ENCODE data around the gene GSX1.
"Not testable (repeated sequence)": the region's sequence is repeated elsewhere in the genome, so short reads cannot be mapped to it uniquely, and the experiment has no call there.

The GSX1 gene

GRCh38 chr13:27797228-27797624, 4.9 kb downstream of the GSX1 start:
- no peak overlapping the region for H3K27ac ChIP-seq
- ChIA-PET POLR2A (ENCODE audit: low non-redundant PET) (no interaction called here), CTCF (interaction anchor here (0.6 to 1.5 kb wide), 5 partner anchors 9 to 435 kb away, joined by 3 to 7 read pairs (median 3); no protein-coding TSS in a partner anchor)
- peak; percentile 22 for DNase-seq (ENCODE audit: low spot score)
- TF ChIP-seq, protein P1, sequence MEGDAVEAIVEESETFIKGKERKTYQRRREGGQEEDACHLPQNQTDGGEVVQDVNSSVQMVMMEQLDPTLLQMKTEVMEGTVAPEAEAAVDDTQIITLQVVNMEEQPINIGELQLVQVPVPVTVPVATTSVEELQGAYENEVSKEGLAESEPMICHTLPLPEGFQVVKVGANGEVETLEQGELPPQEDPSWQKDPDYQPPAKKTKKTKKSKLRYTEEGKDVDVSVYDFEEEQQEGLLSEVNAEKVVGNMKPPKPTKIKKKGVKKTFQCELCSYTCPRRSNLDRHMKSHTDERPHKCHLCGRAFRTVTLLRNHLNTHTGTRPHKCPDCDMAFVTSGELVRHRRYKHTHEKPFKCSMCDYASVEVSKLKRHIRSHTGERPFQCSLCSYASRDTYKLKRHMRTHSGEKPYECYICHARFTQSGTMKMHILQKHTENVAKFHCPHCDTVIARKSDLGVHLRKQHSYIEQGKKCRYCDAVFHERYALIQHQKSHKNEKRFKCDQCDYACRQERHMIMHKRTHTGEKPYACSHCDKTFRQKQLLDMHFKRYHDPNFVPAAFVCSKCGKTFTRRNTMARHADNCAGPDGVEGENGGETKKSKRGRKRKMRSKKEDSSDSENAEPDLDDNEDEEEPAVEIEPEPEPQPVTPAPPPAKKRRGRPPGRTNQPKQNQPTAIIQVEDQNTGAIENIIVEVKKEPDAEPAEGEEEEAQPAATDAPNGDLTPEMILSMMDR (conservative IDR thresholded peaks at IDR 0.05; ENCODE audit: low read depth), result no peak

DNA sequence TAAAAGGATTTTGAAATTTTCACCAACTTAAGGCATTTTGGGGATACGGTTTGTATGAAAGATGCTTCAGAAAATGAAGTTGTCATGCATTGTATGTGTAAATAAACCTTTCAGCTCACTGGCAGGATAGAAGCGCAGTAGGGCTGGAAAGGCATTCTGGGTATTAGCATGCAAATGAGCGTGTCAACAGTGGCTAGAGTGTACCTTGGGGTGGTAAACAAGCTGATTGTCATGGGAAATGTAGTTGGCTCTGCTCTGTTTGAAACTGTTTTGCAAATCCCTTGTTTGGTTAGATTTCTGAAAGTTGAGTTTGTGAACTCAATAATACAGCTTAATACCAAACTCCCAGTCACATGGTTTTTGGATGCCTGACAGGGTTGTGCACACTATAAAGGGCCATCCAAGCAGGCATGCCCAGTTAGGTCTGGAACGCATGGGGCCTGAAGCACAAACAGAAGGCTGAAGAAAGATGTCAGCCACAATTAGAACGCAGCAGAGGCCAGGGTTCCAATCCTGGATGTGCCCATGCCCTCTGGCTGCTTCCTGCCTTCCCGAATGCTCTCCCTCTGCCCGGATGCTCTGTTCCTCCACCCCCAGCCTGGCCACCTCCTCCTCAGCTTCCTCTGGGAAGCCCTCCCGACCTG, 14.6 kb downstream of the GSX1 start:
- no peak for DNase-seq (ENCODE audit: low spot score)
- ChIA-PET POLR2A (ENCODE audit: low non-redundant PET) (no interaction called here), CTCF (interaction anchor here (0.9 to 1.2 kb wide), 3 partner anchors 9 to 22 kb away, joined by 3 read pairs; no protein-coding TSS in a partner anchor)
- no peak overlapping the region for H3K27ac ChIP-seq
- TF ChIP-seq, protein P1 (conservative IDR thresholded peaks at IDR 0.05; ENCODE audit: low read depth), result no peak

- CTCF ChIA-PET, result interaction anchor here (0.6 kb wide), 2 partner anchors 18 to 180 kb away, joined by 3 read pairs; partner anchors contain the start of gene URAD
- H3K27ac ChIP-seq, result peak overlapping the region; percentile 47
- DNase-seq (ENCODE audit: low spot score), result peak; percentile 60
- TF ChIP-seq, protein P1 (conservative IDR thresholded peaks at IDR 0.05; ENCODE audit: low read depth), result no peak
- POLR2A ChIA-PET (ENCODE audit: low non-redundant PET), result no interaction called here
Observed at GRCh38 chr13:27808851-27809550, 16.7 kb downstream of the GSX1 start.

- ChIA-PET POLR2A (ENCODE audit: low non-redundant PET) (no interaction called here), CTCF (interaction anchor here (0.6 kb wide), 1 partner anchor 11 kb away, joined by 3 read pairs; no protein-coding TSS in a partner anchor)
- H3K27ac ChIP-seq, result no peak overlapping the region
- TF ChIP-seq, protein P1 (conservative IDR thresholded peaks at IDR 0.05; ENCODE audit: low read depth), result no peak
- DNase-seq (ENCODE audit: low spot score), result no peak
Observed at GRCh38 chr13:27810009-27810408, 17.7 kb downstream of the GSX1 start.

DNA sequence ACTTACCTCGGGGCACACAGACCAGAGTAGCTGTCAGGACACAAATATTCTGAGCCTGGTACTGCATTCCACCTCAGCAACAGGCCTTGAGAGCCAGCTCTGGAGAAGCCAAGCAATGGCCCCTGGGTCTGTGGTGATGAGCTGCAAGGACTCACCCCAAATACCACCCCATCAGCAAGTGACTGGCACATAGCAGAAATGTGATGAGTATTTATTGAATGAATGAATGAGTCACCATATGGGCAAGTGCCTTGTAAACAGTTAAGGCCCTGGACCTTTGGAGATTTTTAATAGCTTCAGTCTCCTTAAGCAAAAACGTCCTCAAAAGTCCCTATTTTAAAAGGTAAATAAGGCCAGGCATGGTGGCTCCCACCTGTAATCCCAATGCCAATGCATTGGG, 18.2 kb downstream of the GSX1 start:
- CTCF ChIA-PET, result interaction anchor here (0.6 to 1.1 kb wide), 3 partner anchors 11 to 858 kb away, joined by 3 to 6 read pairs (median 4); no protein-coding TSS in a partner anchor
- TF ChIP-seq, protein P1 (conservative IDR thresholded peaks at IDR 0.05; ENCODE audit: low read depth), result no peak
- no peak for DNase-seq (ENCODE audit: low spot score)
- no peak overlapping the region for H3K27ac ChIP-seq
- POLR2A ChIA-PET (ENCODE audit: low non-redundant PET), result no interaction called here

DNA sequence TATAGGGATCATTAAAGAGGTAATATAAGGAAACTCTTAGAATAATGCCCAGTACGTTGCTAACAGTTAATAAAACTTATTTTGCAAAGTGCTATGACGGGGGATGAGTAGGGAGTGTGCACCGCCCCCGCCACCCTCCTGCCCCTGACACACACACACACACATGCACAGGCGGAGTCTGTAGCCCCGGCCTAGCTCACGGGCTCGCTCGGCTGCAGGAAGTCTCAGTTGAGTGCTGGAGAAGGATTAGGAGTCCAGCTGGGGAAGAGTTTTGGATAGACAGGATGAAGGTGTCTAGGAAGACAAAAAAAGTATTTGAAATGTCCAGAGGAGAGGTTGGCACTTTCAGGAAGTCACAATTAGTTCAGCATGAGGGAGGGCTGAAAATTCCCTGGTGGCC, 21.5 kb downstream of the GSX1 start:
- ChIA-PET POLR2A (ENCODE audit: low non-redundant PET) (no interaction called here), CTCF (no interaction called here)
- TF ChIP-seq, protein P1 (conservative IDR thresholded peaks at IDR 0.05; ENCODE audit: low read depth), result no peak
- DNase-seq (ENCODE audit: low spot score), result no peak
- no peak overlapping the region for H3K27ac ChIP-seq

DNA sequence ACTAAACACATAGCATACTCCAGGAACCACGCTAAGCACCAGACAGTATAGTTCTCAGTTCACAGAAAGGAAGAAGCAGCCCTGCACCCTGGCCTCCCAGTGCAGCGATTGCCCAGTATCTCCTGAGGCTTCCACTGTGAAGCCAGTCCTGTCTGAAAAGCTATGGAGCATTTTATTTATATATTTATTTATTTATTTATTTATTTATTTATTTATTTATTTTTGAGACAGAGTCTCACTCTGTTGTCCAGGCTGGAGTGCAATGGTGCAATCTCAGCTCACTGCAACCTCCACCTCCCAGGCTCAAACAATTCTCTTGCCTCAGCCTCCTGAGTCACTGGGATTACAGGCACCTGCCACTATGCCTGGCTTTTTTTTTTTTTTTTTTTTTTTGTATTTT, 25.5 kb downstream of the GSX1 start:
- H3K27ac ChIP-seq; DNase-seq (ENCODE audit: low spot score); POLR2A ChIA-PET (ENCODE audit: low non-redundant PET): not testable (repeated sequence)
- CTCF ChIA-PET, result interaction anchor here (0.6 to 2.8 kb wide), 3 partner anchors 9 to 459 kb away, joined by 3 to 17 read pairs (median 5); no protein-coding TSS in a partner anchor
